ENCODE results near the gene APLNR. TPM values are rescaled to one million over a fixed set of nuclear protein-coding genes. Genes with fewer than 3 reads are reported as not detected.
A peak's percentile ranks its signal among the peaks of the same experiment; 100 is the strongest.

The APLNR gene
- total RNA-seq, 1 experiment from 2014 or later = not detected

- peaks cover 44% of the 10 kb centered on the region for H3K4me1 Mint-ChIP-seq (ENCODE audit: insufficient read depth, unreplicated experiment)
Measured at GRCh38 chr11:57276169-57276970, 39.3 kb upstream of the APLNR start.

GRCh38 chr11:57275582-57275981 is 38.5 kb upstream of the APLNR start:
- Mint-ChIP-seq H3K4me3 (ENCODE audit: unreplicated experiment) (no peak overlapping the region), H3K4me1 (ENCODE audit: insufficient read depth, unreplicated experiment) (peaks cover 41% of the 10 kb centered on the region), H3K9me3 (ENCODE audit: unreplicated experiment) (peaks cover 10% of the 10 kb centered on the region), H3K27ac (ENCODE audit: low read depth, unreplicated experiment) (no peak overlapping the region), H3K36me3 (ENCODE audit: insufficient read depth, unreplicated experiment) (no peaks in the 10 kb centered on the region), H3K27me3 (ENCODE audit: insufficient read depth, unreplicated experiment) (no peaks in the 10 kb centered on the region)
- TF ChIP-seq CTCF (IDR thresholded peaks at IDR 0.05; ENCODE audit: unreplicated experiment) = no peak
- intact Hi-C loops (cut with micrococcal nuclease) = no loop called here
- BruUV-seq (replicated peaks) = no TSS peak
- no peak for DNase-seq (ENCODE audit: unreplicated experiment)
- POLR2A ChIA-PET = interaction anchor here (6.3 kb wide), 1 partner anchor 18 kb away, joined by 93 read pairs; no protein-coding TSS in a partner anchor
- CTCF ChIA-PET = interaction anchor here (0.6 to 3.5 kb wide), 4 partner anchors 26 to 434 kb away, joined by 3 to 33 read pairs (median 12); no protein-coding TSS in a partner anchor

More at GRCh38 chr11:57276169-57276970, 39.3 kb upstream of the APLNR start:
- ChIA-PET CTCF (interaction anchor here (0.6 to 4.6 kb wide), 14 partner anchors 9 to 436 kb away, joined by 3 to 35 read pairs (median 4); no protein-coding TSS in a partner anchor), POLR2A (interaction anchor here (0.5 to 6.3 kb wide), 12 partner anchors 13 to 435 kb away, joined by 3 to 93 read pairs (median 7); partner anchors contain the start of gene TNKS1BP1)
- no TSS peak for BruUV-seq (replicated peaks)
- no peak overlapping the region for H3K4me3 Mint-ChIP-seq (ENCODE audit: unreplicated experiment)
- no peak for TF ChIP-seq CTCF (IDR thresholded peaks at IDR 0.05; ENCODE audit: unreplicated experiment)
- no peak for DNase-seq (ENCODE audit: unreplicated experiment)
- no peaks in the 10 kb centered on the region for H3K36me3 Mint-ChIP-seq (ENCODE audit: insufficient read depth, unreplicated experiment)
- H3K27me3 Mint-ChIP-seq (ENCODE audit: insufficient read depth, unreplicated experiment) = no peaks in the 10 kb centered on the region
- H3K27ac Mint-ChIP-seq (ENCODE audit: low read depth, unreplicated experiment) = peak overlapping the region; percentile 83
- intact Hi-C loops (cut with micrococcal nuclease) = no loop called here
- peaks cover 14% of the 10 kb centered on the region for H3K9me3 Mint-ChIP-seq (ENCODE audit: unreplicated experiment)

GRCh38 chr11:57274904-57275498 is 38.0 kb upstream of the APLNR start:
- H3K9me3 Mint-ChIP-seq (ENCODE audit: unreplicated experiment) = peaks cover 8% of the 10 kb centered on the region
- no peak overlapping the region for H3K27ac Mint-ChIP-seq (ENCODE audit: low read depth, unreplicated experiment)
- no peak for DNase-seq (ENCODE audit: unreplicated experiment)
- no peaks in the 10 kb centered on the region for H3K36me3 Mint-ChIP-seq (ENCODE audit: insufficient read depth, unreplicated experiment)
- no peak overlapping the region for H3K4me3 Mint-ChIP-seq (ENCODE audit: unreplicated experiment)
- no TSS peak for BruUV-seq (replicated peaks)
- TF ChIP-seq CTCF (IDR thresholded peaks at IDR 0.05; ENCODE audit: unreplicated experiment) = no peak
- ChIA-PET CTCF (interaction anchor here (2.1 to 3.5 kb wide), 3 partner anchors 23 to 434 kb away, joined by 7 to 33 read pairs (median 17); no protein-coding TSS in a partner anchor), POLR2A (interaction anchor here (1.3 to 6.3 kb wide), 2 partner anchors 18 to 19 kb away, joined by 7 to 93 read pairs; no protein-coding TSS in a partner anchor)
- H3K4me1 Mint-ChIP-seq (ENCODE audit: insufficient read depth, unreplicated experiment) = peaks cover 37% of the 10 kb centered on the region
- intact Hi-C loops (cut with micrococcal nuclease) = no loop called here
- no peaks in the 10 kb centered on the region for H3K27me3 Mint-ChIP-seq (ENCODE audit: insufficient read depth, unreplicated experiment)
